GM18867 (cell line): ENCODE results near the gene MAP2K1.
"Not testable (repeated sequence)": the region's sequence is repeated elsewhere in the genome, so short reads cannot be mapped to it uniquely, and the experiment has no call there.

ENCODE experiments used
- ATAC-seq: cut with Tn5 transposase; IDR thresholded peaks from one replicate; pipeline ENCODE4 v1.9.1; 2021; ENCODE audit warnings: mild to moderate bottlenecking, moderate library complexity; ENCODE audit not compliant: unreplicated experiment

Gene MAP2K1

GRCh38 chr15:66386204-66387123 is at the start of gene MAP2K1:
TSS of gene MAP2K1 (plus strand) at chr15:66386912. CDS start at chr15:66387348, 436 bp downstream.
- peak; percentile 82 for ATAC-seq

GRCh38 chr15:66348530-66348929 is 38.2 kb upstream of the MAP2K1 start:
- ATAC-seq = not testable (repeated sequence)

GRCh38 chr15:66356077-66356358 is 30.7 kb upstream of the MAP2K1 start:
- ATAC-seq = no peak

GRCh38 chr15:66356359-66357236 is 30.1 kb upstream of the MAP2K1 start, which contains the start of gene TIPIN:
TSS of gene TIPIN (minus strand) at chr15:66356685. CDS start at chr15:66352947, 3,738 bp downstream.
- ATAC-seq = peak; percentile 89

- ATAC-seq = no peak
Observed at GRCh38 chr15:66359740-66360139, 27.0 kb upstream of the MAP2K1 start.

GRCh38 chr15:66361745-66362460 is 24.8 kb upstream of the MAP2K1 start:
- not testable (repeated sequence) for ATAC-seq

GRCh38 chr15:66362776-66363175 is 23.9 kb upstream of the MAP2K1 start:
- ATAC-seq = no peak

GRCh38 chr15:66364944-66365528 is 21.7 kb upstream of the MAP2K1 start:
- no peak for ATAC-seq

GRCh38 chr15:66369773-66370651 is 16.7 kb upstream of the MAP2K1 start:
- ATAC-seq = no peak

- ATAC-seq = no peak
Observed at GRCh38 chr15:66374179-66374578, 12.5 kb upstream of the MAP2K1 start.

- ATAC-seq = no peak
Observed at GRCh38 chr15:66378814-66379430, 7.8 kb upstream of the MAP2K1 start.

GRCh38 chr15:66381376-66381775 is 5.3 kb upstream of the MAP2K1 start:
- ATAC-seq = not testable (repeated sequence)

- ATAC-seq = peak; percentile 23
Observed at GRCh38 chr15:66387163-66388042, 691 bp downstream of the MAP2K1 start.

GRCh38 chr15:66388043-66388363 is 1.3 kb downstream of the MAP2K1 start:
- ATAC-seq = no peak

- no peak for ATAC-seq
Observed at GRCh38 chr15:66388576-66388975, 1.9 kb downstream of the MAP2K1 start.

GRCh38 chr15:66389098-66389858 is 2.6 kb downstream of the MAP2K1 start:
- no peak for ATAC-seq

GRCh38 chr15:66389859-66390381 is 3.2 kb downstream of the MAP2K1 start:
- no peak for ATAC-seq
